Ureter (tissue), 1 donor: ENCODE data around the gene ZNF664. TPM values are rescaled to one million over a fixed set of nuclear protein-coding genes. Genes with fewer than 3 reads are reported as not detected.
"Not testable (repeated sequence)": the region's sequence is repeated elsewhere in the genome, so short reads cannot be mapped to it uniquely, and the experiment has no call there.

Experiments used
- DNase-seq: peaks from one replicate; pipeline ENCODE4 v3.0.0-alpha.2; 2020; ENCODE audit warnings: low spot score
- total RNA-seq: library from RNA; stranded (reverse); gene quantifications from one replicate; pipeline ENCODE4 v1.2.4, GENCODE V29; 2023
- donor health status: DM: yes; HTN: yes; CAD: no.

The ZNF664 gene
- total RNA-seq, 1 donor from 2014 or later, result 90.5 TPM

DNA sequence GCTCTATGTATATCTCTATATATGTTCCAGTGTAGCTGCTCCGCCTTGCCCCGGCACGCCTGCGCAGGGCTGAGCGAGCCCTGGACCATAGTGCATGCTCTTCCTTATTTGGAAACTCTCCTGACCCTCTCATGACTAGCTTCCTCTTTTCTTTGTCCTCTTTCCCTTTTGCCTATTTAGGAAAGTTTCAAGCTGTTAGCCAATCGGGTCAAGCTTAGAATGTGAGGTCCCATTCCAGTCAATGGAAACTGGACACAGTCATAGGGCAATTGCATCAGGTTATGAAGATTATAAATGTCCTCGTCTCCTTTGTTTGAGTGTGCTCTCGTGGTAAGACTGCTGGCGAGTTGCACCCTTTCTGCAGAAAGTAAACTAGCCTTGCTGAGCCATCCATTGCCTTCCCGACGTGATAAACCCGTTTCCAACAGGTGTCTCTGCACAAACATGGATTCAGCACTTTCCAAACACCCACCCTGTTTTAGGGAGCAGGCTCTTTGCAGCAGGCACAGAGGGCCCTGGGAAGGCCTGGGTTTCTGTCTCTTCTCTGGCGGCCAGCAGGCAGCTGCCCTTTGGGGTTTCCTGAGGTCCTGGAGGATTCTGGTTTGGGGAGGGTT is 31.3 kb upstream of the ZNF664 start:
- no peak for DNase-seq

DNA sequence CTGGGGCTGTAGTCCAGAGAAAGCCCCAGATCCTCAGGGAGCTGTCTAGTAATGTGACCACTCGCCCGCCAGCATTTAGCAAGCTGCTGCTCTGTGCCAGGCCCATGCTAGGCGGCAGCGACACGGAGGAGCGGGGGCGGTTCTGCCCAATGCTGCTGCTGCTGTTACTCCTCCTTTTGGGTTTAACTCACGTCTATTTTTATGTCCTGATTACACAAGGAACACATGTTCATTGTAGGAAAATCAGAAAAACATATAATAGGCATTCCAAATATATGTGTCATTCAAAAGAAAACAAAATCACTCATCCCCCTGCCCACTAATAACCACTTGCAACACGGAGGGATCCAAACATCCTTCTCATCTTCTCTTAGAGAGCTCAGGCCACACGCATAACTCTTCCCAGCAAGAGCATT is 30.8 kb upstream of the ZNF664 start:
- DNase-seq, result no peak

DNA sequence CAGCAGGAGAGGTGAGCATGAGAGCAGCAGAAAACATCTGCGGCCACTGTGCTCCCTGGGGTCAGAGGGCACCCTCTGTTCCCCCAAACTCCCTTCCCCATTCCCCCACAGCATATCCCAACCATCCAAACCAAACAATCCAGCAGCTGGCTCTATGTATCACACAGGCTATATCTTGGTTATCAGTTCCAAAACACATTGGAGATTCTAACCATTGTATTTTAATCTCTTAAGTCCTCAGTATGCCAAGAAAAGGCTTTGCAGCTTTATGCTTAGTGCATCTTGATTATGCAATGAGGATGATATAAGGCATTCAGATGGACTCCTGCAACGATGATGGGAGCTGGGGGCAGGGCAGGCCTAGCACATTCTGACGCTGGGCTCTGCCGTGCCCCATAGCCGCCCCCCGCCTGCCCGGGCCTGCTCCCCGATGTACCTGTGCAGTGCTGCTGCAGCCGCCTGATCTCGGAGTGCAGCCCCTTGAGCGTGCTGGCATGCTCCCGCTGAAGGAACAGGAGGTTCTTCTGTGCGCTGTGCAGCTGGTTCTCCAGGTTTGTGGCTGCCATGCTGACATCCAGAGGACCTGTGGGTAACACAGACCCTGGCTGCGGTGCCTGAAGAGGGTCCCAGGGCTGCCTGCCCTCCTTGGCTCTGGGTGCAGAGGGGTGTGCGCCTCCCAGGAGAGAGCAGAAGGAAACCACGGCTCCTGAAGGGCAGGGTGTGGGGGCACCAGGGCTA is 29.9 kb upstream of the ZNF664 start:
- DNase-seq, result no peak

DNA sequence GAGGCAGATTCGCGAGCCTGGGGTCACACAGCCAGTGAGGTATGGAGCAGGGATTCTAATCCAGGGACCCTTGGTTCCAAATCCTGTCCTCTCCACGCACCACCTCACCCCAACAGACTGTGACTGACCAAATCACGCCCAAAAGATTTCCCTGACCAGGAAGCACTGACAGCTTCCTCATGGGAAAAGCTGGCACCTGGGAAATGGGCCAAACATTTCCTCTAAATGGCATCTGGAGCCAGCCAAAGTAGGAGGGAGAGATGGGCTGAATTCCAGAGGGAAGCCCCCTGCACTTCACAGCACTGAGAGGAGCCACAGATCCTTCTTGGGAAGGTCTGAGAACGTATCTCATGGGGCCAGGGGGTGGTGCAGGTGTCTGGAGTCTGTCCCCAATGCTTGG is 29.2 kb upstream of the ZNF664 start:
- no peak for DNase-seq

DNA sequence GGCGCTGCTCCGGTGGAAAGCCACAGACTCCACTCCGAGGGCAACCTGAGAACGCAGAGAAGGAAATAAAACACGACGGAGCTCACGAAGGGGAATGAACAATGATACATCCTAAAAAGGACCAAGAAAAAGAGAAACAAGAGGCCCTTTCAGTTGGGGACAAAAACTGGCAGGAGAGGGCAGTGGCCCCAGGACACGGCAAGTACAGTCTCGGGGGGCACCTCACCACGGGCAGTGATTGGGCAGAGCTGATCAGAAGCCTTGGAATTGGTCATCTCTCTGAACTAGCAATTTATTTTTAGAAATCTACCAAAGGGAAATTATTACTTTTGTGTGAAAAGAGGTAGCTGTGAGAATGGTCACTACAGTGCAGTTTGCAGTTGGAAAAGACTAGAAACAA is 28.3 kb upstream of the ZNF664 start:
- DNase-seq, result no peak

DNA sequence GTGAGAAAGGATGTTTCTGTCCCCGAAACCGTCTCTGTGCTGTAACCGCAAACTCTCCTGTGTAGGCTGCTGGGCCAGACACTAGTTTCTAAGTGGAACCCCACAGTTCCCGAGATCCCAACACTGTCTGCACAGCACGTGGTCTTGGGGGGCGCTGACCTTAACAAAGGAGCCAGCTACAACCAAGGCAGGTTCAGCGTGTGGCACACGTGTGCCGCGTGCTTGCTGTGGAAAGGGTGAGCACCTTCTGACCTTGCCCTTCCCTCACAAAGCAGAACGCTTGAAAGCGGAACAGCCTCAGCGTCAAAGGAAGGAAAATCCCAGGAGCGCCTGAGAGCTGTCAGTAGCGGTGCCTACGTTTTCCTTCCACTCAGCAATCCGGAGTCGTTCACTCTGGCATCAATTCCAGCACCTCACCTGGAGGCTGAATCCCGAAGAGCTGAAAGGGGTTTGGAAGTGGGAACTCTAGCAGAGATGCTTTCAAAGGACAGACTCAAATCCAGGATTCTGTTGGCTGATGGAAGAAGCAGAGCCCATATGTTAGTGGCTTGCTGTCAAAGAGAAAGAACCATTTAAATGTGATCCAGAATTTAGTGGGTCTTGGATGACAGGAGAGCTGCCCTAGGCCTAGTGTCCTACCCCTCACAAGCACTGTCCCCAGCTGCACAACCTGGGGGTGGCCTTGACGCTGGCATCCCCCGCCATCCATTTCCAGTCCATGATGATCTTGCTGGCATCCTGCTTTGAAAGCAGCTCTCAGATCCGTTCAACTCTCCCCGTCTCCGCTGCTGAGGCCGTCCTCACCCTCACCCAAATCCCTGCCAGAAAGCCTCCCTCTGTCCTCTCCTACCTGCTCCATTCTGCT is 27.5 kb upstream of the ZNF664 start:
- DNase-seq, result no peak

DNA sequence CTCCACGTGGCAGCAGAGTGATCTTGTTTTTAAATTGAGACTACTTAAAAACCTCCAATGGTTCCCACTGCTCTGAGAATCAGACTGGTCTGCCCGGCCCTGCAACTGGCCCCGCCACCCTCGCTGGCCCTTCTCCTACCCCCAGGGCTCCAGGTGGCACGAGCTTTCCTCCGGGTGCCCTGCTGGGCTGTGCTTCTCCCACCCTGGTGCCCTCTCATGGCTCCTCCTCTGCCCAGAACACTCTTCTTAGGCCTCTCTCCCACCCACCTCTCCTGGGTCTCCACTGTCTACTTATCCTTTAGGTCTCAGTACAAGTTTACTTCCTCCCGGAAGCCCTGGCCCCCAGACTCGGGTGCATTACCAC is 26.9 kb upstream of the ZNF664 start:
- DNase-seq, result no peak

DNA sequence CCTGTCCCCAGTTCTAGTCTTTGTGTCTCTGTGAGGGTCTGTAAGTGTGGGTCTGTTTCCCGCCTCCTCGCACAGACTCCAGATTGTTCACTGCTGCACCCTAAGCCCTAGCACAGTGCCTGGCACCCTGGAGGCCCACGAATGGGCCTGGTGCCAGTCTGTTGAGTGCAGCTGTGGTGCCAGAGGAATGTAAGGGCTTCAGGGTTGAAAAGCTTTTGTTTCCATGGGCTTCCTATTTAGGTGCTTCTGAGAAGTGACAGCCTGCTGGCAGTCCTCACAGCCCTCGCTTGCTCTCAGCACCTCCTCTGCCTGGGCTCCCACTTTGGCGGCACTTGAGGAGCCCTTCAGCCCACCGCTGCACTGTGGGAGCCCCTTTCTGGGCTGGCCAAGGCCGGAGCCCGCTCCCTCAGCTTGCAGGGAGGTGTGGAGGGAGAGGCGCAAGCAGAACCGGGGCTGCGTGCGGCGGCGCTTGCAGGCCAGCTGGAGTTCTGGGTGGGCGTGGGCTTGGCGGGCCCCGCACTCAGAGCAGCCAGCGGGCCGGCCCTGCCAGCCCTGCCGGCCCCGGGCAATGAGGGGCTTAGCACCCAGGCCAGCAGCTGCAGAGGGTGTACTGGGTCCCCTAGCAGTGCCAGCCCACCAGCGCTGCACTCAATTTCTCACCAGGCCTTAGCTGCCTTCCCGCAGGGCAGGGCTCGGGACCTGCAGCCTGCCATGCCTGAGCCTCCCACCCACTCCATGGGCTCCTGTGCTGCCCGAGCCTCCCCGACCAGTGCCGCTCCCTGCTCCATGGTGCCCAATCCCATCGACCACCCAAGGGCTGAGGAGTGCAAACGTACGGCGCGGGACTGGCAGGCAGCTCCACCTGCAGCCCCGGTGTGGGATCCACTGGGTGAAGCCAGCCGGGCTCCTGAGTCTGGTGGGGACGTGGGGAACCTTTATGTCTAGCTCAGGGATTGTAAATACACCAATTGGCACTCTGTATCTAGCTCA is 26.2 kb upstream of the ZNF664 start:
- DNase-seq, result not testable (repeated sequence)

DNA sequence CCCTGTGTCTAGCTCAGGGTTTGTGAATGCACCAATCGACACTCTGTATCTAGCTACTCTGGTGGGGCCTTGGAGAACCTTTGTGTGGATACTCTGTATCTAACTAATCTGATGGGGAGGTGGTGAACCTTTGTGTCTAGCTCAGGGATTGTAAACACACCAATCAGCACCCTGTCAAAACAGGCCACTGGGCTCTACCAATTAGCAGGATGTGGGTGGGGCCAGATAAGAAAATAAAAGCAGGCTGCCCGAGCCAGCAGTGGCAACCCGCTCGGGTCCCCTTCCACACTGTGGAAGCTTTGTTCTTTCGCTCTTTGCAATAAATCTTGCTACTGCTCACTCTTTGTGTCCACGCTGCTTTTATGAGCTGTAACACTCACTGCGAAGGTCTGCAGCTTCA is 25.5 kb upstream of the ZNF664 start:
- DNase-seq, result not testable (repeated sequence)

DNA sequence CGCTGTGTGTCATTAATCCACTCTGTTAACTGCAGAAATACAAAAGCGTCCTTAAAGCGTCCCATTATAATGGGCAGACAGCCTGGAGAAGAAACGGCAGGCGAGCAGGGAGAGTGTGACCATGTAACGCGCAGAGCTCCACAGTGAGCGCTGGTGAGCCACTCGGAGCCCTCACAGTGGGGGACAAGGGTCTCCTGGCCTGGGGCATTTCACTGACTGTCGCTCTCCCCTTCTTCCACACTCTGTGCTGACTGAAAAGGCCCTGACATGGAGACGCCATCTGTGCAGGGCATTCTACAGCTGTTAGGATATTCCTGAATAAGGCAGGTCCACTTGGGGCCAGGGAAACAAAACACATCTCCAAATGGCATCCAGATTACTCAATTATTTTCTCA is 24.6 kb upstream of the ZNF664 start:
- DNase-seq, result no peak

DNA sequence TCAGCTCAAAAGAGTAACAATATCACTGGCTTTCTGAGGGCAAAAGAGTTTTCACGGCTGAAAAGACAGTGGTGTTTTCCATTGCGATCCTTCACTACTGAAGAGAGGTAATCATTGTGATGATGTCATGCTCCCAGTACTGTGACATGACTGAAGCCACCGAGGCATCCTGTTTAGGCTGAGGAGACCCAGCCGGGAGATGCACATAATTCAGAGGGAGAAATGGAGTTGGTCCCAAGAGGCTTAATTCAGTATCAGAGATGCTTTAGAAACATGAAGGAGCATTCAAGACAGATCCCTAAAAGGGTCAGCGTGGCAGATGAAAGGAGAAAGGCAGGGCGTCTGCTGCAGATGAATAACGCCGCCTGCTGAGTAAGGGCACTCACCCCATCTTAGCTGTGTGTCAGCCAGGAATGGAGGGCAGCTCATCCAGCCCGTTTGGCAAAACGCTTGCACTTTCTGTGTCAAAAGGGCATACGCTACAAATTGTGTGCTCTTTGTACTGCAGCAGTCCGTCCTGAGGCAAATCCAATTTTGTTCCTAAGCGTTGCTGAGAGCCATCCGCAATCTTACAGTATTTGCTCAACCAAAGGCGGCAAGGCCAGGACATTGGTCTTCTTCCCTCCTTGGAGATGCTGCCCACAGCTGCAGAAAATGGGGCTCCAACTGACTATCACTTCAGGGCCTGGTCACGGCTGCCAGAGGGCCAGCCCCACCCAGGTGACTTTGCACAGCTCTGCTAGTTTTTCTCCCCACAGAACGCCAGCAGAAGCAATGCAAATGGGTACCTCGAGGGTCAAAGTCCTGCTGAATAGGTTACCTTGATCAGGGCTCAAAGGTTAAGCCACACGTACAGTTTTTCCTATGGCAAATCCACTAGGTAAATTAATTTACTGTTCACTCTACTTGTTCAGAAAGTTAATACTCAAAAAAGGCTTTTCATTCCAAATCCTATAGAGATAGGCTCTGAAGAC is 23.9 kb upstream of the ZNF664 start:
- DNase-seq, result no peak

DNA sequence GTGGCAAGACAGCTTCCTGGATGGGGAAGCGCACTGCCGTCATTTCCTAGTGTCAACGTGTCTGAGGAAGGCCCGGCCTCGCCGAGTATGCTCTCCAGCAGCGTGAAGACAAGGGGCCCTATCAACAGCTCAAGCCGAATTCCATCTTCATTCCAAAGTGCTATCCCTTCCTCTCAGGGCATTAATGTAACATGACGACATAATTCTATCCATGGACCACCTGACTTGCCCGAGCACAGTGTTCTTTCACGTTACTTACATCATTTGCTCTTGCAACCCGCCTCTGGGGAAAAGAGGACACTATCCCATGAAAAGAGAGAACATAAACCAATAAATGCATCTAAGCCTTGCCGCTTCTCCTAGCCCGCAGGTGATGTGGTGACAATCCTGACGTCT is 23.2 kb upstream of the ZNF664 start:
- no peak for DNase-seq

DNA sequence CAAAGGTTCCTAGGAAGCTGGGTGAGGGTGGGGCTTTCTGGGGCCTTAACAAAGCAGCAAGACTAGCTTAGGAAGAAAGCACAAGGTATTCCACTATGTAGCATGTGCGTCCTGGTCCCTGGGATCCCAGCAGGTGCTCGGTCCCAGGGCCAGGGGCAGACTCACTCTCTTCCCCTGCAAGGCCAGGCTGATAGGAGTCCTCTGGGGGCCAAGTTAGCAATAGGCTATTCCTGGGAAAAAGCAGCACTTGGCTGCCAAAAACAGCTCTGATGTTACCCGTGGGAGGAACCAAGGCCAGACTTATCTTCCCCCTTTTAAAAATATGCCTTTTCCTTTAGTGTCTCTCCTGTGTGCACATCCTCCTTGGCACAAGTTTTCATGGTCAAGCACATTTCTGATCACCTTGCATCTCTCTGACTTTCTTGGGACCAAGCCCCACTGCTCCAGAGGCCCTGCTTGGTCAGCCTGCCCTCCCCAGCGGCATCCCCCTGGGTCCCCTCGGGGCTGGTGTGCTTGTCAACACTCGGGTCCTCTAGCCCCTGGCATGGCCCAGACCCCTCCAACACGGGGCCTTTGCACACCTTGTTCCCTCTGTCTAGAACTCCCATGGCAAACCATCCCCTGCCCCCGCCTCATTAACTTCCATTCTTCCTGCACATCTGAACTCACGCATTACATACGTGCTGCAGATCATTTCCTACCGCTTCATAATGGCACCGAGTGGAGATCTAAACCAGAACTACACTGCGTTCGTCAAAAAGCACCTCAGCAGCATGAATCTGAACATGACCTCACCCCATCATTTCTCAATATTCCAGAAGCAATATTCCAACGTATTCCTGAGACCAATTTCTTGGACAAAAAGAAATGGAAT is 22.3 kb upstream of the ZNF664 start:
- DNase-seq, result no peak

DNA sequence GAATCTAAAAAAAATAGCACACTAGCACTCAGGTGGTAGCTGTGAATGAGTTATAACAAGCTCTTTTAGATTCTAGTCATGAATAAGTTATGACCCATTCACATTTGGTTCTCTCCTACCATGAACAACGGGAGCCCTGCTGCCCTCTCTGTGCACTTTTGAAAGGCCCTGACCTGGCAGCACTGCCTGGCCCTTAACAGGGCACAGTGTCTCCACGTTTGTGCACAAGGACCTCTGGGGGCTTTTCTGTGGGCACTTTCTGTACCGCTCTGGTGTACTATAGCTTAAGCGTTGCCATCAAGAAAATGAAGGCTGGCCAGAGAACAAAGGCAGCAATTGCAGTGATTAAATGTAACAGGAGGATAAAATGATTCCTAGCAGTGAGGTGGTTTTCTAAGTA is 21.5 kb upstream of the ZNF664 start:
- DNase-seq, result no peak

DNA sequence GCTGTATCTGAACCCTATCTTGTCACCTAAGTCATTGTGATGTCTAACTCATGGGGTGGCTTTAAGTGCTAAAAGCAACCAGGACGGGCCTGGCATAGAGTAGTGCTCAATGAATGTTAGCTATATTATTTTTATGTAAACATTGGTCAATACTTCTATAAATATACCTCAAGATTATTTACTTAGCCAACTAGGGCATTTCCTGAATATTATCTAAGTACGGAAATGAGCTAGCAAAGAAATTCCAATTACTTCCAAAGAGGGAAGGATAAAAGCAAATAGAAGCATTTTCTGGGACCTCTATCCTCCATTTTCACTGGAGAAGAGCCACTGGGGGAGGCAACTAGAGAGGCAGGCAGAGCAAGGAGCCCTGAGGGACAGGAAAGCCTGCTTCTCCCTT is 21.0 kb upstream of the ZNF664 start:
- DNase-seq, result no peak

DNA sequence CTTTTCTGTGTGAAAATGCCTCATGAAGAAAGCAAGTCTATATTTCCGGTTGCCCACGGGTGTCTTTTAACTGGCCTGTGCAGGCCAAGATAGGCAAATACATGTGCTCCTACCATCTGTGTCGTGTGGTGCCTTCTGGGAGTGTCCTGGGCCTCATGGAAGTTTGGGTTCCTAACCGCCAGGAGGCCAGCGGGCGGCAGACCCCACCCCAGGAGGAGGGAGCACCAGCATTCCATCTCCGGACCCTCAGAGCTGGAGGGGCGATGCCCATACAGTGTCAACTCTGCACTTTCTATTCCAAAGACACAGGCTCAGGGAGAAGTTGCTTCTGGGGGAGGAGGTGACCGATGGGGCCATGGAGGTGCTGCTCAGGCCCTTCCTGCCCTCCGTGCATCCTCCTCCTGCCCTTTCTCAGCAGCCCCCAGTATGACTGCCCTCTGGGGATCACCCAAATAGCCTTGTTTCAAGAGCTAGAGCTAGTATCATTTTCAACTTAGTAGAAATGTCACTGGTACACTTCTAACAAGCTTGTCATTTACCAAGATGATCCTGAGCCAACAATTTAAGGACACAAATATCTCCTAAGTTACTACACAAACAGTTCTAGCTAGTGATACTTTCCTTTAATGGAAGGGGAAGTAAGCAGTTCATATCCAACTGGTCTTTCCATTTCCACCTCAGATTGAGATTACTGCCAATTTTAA is 18.2 kb upstream of the ZNF664 start:
- DNase-seq, result no peak

DNA sequence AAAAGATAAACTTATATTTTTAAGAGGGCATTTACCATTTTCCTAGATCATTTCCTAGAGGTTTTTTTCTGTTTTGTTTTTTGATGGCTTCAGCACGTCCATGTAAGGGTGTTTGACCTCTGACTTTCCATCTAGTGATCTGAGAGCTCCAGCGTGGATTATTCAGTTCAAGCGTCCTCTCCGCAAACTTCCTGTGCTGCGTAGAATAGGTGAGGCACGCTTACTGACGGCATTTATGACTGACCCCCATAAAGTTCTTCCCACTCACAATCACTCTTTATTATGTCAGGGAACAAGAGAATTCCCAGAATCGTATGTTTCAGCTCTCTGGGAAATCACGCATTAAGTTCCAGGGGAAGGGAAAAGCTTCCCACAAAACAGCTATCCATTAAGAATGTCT is 16.8 kb upstream of the ZNF664 start:
- no peak for DNase-seq

DNA sequence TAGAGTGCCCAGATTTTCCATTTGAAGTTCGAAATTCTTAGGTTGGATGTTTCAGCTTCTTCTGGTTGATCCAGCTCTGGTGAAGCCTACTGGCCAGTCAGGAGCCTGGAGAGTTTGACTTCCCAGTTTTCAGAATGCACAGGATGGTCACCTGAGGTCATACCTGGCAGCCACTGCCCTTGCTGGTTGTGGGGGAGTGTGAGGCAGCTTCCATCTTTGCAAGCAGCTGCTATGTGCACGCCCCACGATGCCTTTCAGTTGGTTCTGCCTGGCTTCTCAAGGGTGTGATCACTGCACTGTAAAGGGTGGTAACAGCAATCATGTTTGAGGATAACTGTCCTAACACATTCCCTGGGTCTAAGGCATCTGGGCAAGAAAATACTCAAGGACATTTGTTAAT is 15.8 kb upstream of the ZNF664 start:
- no peak for DNase-seq

DNA sequence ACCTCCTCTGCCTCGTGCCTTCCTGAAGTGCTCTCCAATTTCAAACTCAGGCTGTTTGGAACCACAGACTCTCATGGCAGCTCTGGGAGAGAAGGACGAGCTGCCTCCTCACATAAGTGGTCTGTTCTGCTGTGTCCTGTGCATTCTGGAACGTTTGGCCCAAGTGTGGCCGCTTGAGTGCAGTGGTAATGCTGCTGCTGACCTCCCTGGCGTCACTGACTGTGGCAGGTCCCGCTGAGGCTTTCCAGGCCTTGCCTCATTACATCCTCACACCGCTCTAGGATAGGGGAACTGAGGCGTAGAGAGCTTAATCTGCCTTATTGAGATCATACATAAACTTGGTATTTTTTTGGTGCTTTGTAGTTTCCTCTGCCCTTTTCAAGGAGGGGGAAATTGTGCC is 14.6 kb upstream of the ZNF664 start:
- no peak for DNase-seq
